ENCODE results near the gene CRISP1.

DNA sequence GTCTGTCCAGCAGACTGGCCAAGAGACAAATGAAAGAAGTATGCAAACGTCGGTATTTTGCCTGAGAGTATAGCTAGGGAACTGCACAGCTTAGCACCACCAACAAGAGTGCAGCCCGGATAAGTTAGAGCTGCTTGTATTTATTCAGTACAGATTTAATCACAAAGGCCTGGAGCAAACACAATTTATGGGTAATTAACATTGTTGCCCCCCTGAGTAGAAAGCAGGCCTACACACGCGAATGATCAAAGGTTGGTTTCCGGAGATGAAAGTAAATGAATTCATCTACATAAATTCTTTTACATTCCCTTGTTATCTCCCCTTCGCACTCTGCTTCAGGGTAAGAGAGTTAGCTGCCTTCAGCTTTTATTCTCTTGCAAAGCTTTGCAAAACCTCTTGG lies 24.7 kb upstream of the CRISP1 start:
- no peak for TF ChIP-seq CTCF (IDR thresholded peaks at IDR 0.05)
- no peak for TF ChIP-seq EP300 (IDR thresholded peaks at IDR 0.05)

All from sigmoid colon (tissue), 4 donors.